Measurements from ENCODE around the gene NUDT8.

DNA sequence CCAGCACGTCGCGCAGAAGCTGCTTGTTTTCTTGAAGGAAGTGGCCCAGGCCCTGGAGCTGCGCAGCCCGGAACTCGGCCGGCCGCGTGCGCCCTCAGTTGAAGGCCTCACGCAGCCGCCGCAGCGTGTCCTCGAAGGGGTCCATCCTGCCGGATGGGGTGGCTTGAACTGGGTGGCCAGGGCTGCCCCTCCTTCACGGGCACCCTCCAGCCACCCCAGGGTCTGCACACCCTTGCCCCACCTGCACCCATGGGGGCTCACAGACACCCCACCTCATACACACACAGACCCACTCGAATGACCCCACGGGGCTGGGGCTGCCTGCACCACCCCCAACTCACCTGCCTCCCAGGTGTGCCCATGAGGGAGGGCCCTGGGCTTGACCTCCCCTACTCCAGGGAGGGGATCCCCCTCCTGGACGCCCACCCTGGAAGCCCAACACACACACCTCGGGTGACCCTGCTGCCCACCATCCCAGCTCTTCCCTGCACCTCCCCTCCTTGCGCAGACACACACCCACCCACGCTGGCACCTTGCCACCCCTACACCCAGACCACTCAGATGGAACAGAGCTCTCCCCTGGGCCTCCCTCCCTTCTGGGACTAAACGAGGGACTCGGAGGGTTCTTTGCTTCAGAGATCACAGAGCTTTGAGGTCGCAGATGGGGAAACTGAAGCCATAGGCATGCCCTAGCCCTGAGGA, 37.9 kb upstream of the NUDT8 start:
- TF ChIP-seq CTCF (IDR thresholded peaks at IDR 0.05 in 2 of 3, conservative IDR thresholded peaks at IDR 0.05 in 1 of 3; ENCODE audit: control insufficient read depth in 2 of 3, extremely low read depth in 1 of 3, insufficient read depth in 1 of 3, low read depth in 3 of 3, low read length in 3 of 3) (no peak), NFYB (IDR thresholded peaks at IDR 0.05; ENCODE audit: insufficient read depth, low read depth, low read length) (no peak), TCF12 (IDR thresholded peaks at IDR 0.05; ENCODE audit: low read depth, low read length) (no peak), HDAC6 (IDR thresholded peaks at IDR 0.05; ENCODE audit: unreplicated experiment) (no peak), HDAC2 (IDR thresholded peaks at IDR 0.05) (no peak), EP300 (IDR thresholded peaks at IDR 0.05; ENCODE audit: borderline replicate concordance in 1 of 2, control insufficient read depth in 1 of 2, low read depth in 2 of 2, low read length in 2 of 2) (no peak), BACH1 (IDR thresholded peaks at IDR 0.05; ENCODE audit: borderline replicate concordance) (no peak), CHD1 (IDR thresholded peaks at IDR 0.05; ENCODE audit: low read depth, low read length) (no peak), STAT1 (conservative IDR thresholded peaks at IDR 0.05) (no peak), IRF4 (IDR thresholded peaks at IDR 0.05; ENCODE audit: low read depth, low read length) (no peak)
- TF ChIP-seq, protein P1, sequence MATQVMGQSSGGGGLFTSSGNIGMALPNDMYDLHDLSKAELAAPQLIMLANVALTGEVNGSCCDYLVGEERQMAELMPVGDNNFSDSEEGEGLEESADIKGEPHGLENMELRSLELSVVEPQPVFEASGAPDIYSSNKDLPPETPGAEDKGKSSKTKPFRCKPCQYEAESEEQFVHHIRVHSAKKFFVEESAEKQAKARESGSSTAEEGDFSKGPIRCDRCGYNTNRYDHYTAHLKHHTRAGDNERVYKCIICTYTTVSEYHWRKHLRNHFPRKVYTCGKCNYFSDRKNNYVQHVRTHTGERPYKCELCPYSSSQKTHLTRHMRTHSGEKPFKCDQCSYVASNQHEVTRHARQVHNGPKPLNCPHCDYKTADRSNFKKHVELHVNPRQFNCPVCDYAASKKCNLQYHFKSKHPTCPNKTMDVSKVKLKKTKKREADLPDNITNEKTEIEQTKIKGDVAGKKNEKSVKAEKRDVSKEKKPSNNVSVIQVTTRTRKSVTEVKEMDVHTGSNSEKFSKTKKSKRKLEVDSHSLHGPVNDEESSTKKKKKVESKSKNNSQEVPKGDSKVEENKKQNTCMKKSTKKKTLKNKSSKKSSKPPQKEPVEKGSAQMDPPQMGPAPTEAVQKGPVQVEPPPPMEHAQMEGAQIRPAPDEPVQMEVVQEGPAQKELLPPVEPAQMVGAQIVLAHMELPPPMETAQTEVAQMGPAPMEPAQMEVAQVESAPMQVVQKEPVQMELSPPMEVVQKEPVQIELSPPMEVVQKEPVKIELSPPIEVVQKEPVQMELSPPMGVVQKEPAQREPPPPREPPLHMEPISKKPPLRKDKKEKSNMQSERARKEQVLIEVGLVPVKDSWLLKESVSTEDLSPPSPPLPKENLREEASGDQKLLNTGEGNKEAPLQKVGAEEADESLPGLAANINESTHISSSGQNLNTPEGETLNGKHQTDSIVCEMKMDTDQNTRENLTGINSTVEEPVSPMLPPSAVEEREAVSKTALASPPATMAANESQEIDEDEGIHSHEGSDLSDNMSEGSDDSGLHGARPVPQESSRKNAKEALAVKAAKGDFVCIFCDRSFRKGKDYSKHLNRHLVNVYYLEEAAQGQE (IDR thresholded peaks at IDR 0.05; ENCODE audit: low read depth, low read length), result no peak
